Subcutaneous abdominal adipose tissue (tissue), 5 donors: ENCODE results near the gene IL6R.
"Not testable (repeated sequence)": the region's sequence is repeated elsewhere in the genome, so short reads cannot be mapped to it uniquely, and the experiment has no call there.

Source experiments
- H3K27ac ChIP-seq: one replicate; pipeline ENCODE4 v1.7.0; 2013; ENCODE audit warnings: low read depth, mild to moderate bottlenecking, inconsistent platforms, low read length, moderate library complexity
- H3K27me3 ChIP-seq, 5 donors: one replicate each; pipeline ENCODE4 v1.7.0; 2013; ENCODE audit warnings: low read length in 5 of 5, inconsistent platforms in 1 of 5; ENCODE audit not compliant: control insufficient read depth in 5 of 5, insufficient read depth in 4 of 5
- H3K36me3 ChIP-seq, 5 donors: one replicate each; pipeline ENCODE4 v1.7.0; 2013; ENCODE audit warnings: low read length in 5 of 5; ENCODE audit not compliant: control insufficient read depth in 5 of 5, insufficient read depth in 5 of 5
- H3K4me1 ChIP-seq, 5 donors: one replicate each; pipeline ENCODE4 v1.7.0; 2013; ENCODE audit warnings: low read length in 5 of 5, mild to moderate bottlenecking in 3 of 5, moderate library complexity in 1 of 5; ENCODE audit not compliant: control insufficient read depth in 5 of 5, insufficient read depth in 5 of 5
- H3K4me3 ChIP-seq, 5 donors: one replicate each; pipeline ENCODE4 v1.7.0; 2013; ENCODE audit warnings: low read length in 5 of 5, low read depth in 1 of 5
- H3K9ac ChIP-seq, 5 donors: one replicate each; pipeline ENCODE4 v1.7.0; 2013; ENCODE audit warnings: low read length in 5 of 5, mild to moderate bottlenecking in 4 of 5, moderate library complexity in 3 of 5
- H3K9me3 ChIP-seq, 5 donors: one replicate each; pipeline ENCODE4 v1.7.0; 2013; ENCODE audit warnings: low read length in 5 of 5; ENCODE audit not compliant: control insufficient read depth in 5 of 5
- donor health status: healthy.
- donor health status: healthy.
- donor health status: healthy.
- donor health status: healthy.
- donor health status: healthy.

IL6R gene

GRCh38 chr1:154404984-154405746 is at the start of gene IL6R:
Gene IL6R, plus strand, starts transcription at chr1:154405343. Its CDS starts 287 bp downstream, at chr1:154405630.
- Histone ChIP-seq H3K9me3 (no peaks in the 10 kb centered on the region), H3K36me3 (no peaks in the 10 kb centered on the region), H3K9ac (peak within 1 kb of the TSS; percentile 95 to 99 (median 97)), H3K27ac (peak within 1 kb of the TSS; percentile 97), H3K4me1 (peaks cover 13 to 55% (median 42%) of the 10 kb centered on the region in 5 donors), H3K4me3 (peak within 1 kb of the TSS; percentile 78 to 96 (median 92)), H3K27me3 (no peaks in the 10 kb centered on the region)

GRCh38 chr1:154358519-154358918 is 46.6 kb upstream of the IL6R start:
- Histone ChIP-seq H3K27me3 (no peaks in the 10 kb centered on the region), H3K27ac (no peak overlapping the region), H3K4me3 (no peak overlapping the region), H3K4me1 (peaks cover 0 to 6% (median 5%) of the 10 kb centered on the region in 5 donors), H3K9ac (no peak overlapping the region), H3K36me3 (no peaks in the 10 kb centered on the region), H3K9me3 (no peaks in the 10 kb centered on the region)

DNA sequence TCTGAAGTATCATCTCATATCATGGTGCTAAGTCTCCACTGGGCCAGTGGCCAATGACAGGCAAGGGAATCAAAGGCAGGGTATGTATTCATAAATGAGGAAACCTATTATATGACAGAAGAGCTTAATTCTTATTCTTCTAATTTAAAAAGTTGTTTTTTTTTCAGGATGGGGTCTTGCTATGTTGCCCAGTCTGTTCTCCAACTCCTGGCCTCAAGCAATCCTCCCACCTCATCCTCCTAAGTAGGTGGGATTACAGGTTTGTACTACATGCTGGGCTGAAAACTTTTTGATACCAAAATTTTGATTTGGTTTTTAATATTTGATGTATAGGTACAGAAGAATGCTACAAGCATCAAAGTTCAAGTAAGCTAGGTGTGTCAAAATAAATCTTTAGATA is 44.9 kb upstream of the IL6R start:
- H3K9ac ChIP-seq, result no peak overlapping the region
- no peak overlapping the region for H3K4me3 ChIP-seq
- no peaks in the 10 kb centered on the region for H3K27me3 ChIP-seq
- no peaks in the 10 kb centered on the region for H3K4me1 ChIP-seq
- no peaks in the 10 kb centered on the region for H3K9me3 ChIP-seq
- no peak overlapping the region for H3K27ac ChIP-seq
- H3K36me3 ChIP-seq, result no peaks in the 10 kb centered on the region

DNA sequence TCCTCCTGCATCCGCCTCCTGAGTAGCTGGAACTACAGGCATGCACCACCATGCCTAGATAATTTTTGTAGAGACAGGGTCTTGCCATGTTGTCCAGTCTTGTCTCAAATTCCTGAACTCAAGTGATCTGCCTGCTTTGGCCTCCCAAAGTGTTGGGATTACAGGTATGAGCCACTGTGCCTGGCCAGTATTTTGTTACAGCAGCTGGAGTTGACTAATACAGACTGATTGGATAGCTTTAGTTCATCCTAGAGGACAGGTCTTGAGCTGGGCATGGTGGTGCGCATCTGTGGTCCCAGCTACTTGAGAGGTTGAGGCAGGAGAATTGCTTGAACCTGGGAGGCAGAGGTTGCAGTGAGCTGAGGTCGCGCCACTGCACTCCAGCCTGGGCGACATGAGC is 44.3 kb upstream of the IL6R start:
- H3K9ac ChIP-seq, H3K4me3 ChIP-seq, H3K27ac ChIP-seq, H3K36me3 ChIP-seq, H3K9me3 ChIP-seq, H3K27me3 ChIP-seq, H3K4me1 ChIP-seq: not testable (repeated sequence)

DNA sequence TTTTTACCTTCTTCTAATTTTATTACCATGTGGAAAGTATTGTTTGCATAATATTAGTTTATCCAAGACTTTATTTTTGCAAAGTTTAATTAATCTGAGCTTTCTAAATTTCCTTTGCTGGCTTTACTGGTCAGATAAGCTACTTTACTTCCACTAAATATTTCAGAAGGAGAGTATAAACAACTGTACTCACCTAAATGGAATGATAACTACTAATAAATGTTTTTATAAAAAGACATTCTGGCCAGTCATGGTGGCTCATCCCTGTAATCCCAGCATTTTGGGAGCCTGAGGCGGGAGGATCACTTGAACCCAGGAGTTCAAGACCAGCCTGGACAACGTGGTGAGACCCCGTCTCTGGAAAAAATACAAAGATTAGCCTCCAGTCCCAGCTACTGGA is 43.8 kb upstream of the IL6R start:
- no peak overlapping the region for H3K27ac ChIP-seq

GRCh38 chr1:154371436-154371835 is 33.7 kb upstream of the IL6R start:
- Histone ChIP-seq H3K27me3 (no peaks in the 10 kb centered on the region), H3K9ac (no peak overlapping the region)

More for the DNA sequence above, 43.8 kb upstream of the IL6R start:
- Histone ChIP-seq H3K36me3 (no peaks in the 10 kb centered on the region), H3K9ac (no peak overlapping the region), H3K27me3 (no peaks in the 10 kb centered on the region), H3K4me1 (no peaks in the 10 kb centered on the region), H3K4me3 (no peak overlapping the region), H3K9me3 (no peaks in the 10 kb centered on the region)

DNA sequence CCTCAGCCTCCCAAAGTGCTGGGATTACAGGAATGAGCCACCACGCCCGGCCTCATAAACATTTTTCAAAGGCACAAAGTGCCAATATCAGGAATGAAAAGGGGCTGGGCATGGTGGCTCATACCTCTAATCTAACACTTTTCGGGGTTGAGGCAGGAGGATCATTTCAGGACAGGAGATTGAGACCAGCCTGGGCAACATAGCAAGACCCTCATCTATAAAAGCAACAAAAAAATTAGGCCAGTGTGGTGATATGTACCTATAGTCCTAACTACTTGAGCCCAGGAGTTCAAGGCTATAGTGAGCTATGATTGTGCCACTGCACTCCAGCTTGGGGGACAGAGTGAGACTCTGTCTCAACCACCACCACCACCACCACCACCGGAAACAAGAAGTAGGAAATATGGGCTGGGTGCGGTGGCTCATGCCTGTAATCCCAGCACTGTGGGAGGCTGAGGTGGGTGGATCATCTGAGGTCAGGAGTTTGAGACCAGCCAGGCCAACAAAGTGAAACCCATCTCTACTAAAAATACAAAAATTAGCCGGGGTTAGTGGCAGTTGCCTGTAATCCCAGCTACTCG is 31.3 kb upstream of the IL6R start:
- H3K36me3 ChIP-seq, H3K4me3 ChIP-seq, H3K4me1 ChIP-seq, H3K27ac ChIP-seq, H3K9me3 ChIP-seq, H3K9ac ChIP-seq, H3K27me3 ChIP-seq: not testable (repeated sequence)

More at GRCh38 chr1:154371436-154371835, 33.7 kb upstream of the IL6R start:
- Histone ChIP-seq H3K27ac (no peak overlapping the region), H3K4me3 (no peak overlapping the region), H3K36me3 (no peaks in the 10 kb centered on the region), H3K4me1 (no peaks in the 10 kb centered on the region), H3K9me3 (no peaks in the 10 kb centered on the region)

- Histone ChIP-seq H3K27me3 (no peaks in the 10 kb centered on the region), H3K36me3 (no peaks in the 10 kb centered on the region), H3K27ac (no peak overlapping the region), H3K4me3 (no peak overlapping the region), H3K9ac (no peak overlapping the region), H3K4me1 (no peaks in the 10 kb centered on the region), H3K9me3 (no peaks in the 10 kb centered on the region)
These were observed 25.8 kb upstream of the IL6R start for GRCh38 chr1:154379301-154379700.

DNA sequence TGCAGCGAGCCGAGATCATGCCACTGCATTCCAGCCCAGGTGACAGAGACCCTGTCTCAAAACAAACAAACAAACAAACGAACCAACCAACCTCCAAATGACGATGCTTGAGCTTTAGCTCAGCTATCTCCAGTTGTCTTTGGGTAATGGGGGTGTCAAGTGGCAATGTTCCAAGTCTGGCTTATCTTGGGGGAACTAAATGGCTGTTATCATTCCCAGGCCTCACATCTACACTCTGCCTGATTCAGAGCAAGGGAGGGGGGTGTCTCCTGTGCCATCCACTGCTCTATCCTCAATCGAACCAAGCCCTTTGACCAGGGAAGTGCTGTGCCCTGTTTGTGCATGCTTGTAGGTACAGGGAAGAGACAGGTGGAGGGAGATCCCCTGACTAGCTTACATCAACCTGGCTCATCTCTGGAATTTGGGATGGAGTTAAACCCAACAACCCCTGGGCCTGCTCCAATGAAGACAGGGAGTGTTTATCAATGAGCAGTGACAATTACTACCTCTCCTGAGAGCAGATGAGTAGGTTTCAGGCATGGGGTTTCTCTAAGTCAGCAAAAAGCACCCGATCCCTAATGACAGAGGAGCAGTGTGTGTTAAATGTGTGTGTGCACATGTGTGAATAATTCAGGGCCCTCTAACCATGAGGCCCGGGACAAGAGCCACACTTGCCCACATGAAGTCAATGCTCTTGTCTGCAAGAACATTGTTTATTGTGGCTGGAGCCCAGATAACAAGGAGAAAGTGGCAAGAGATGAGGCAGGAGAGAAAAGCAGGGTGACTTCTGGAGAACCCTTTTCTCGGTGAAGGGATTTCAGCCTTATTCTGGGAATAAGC is 20.3 kb upstream of the IL6R start:
- Histone ChIP-seq H3K27ac (no peak overlapping the region), H3K4me1 (peaks cover 0 to 8% (median 0%) of the 10 kb centered on the region in 5 donors)

More for the DNA sequence above, 20.3 kb upstream of the IL6R start:
- Histone ChIP-seq H3K36me3 (no peaks in the 10 kb centered on the region), H3K27me3 (no peaks in the 10 kb centered on the region), H3K9ac (no peak overlapping the region), H3K9me3 (no peaks in the 10 kb centered on the region), H3K4me3 (no peak overlapping the region)
